NCI-H748 treated with DMSO at 0.1 percent for 48 hours (cell line): ENCODE data around the gene BABAM1.
"Not testable (repeated sequence)": the region's sequence is repeated elsewhere in the genome, so short reads cannot be mapped to it uniquely, and the experiment has no call there.

Experiments
- DNase-seq: peaks from one replicate; lab custom pipeline; 2025; lab: John Stamatoyannopoulos, UW

BABAM1 gene

GRCh38 chr19:17275441-17276175 is 8.4 kb downstream of the BABAM1 start:
- DNase-seq = no peak

- DNase-seq = no peak
Observed at GRCh38 chr19:17279436-17279835, 12.2 kb downstream of the BABAM1 start.

GRCh38 chr19:17281391-17282304 is 14.4 kb downstream of the BABAM1 start, which contains the start of gene ANKLE1:
Gene ANKLE1, plus strand, starts transcription at chr19:17281901. Its CDS starts 20 bp downstream, at chr19:17281921.
- DNase-seq = no peak

GRCh38 chr19:17282488-17283125 is 15.4 kb downstream of the BABAM1 start:
- peak; percentile 48 for DNase-seq

GRCh38 chr19:17283504-17283996 is 16.3 kb downstream of the BABAM1 start:
- no peak for DNase-seq

- no peak for DNase-seq
Observed at GRCh38 chr19:17285415-17286135, 18.3 kb downstream of the BABAM1 start.

GRCh38 chr19:17286263-17286662 is 19.0 kb downstream of the BABAM1 start:
- DNase-seq = no peak

- DNase-seq = no peak
Observed at GRCh38 chr19:17286752-17287151, 19.5 kb downstream of the BABAM1 start.

GRCh38 chr19:17289489-17289888 is 22.2 kb downstream of the BABAM1 start:
- DNase-seq = no peak

- DNase-seq = no peak
Observed at GRCh38 chr19:17292301-17293074, 25.2 kb downstream of the BABAM1 start.

- DNase-seq = no peak
Observed at GRCh38 chr19:17293605-17294004, 26.4 kb downstream of the BABAM1 start.

- no peak for DNase-seq
Observed at GRCh38 chr19:17294051-17294891, 27.0 kb downstream of the BABAM1 start.

- not testable (repeated sequence) for DNase-seq
Observed at GRCh38 chr19:17295551-17295950, 28.3 kb downstream of the BABAM1 start.

GRCh38 chr19:17296273-17296672 is 29.0 kb downstream of the BABAM1 start:
- DNase-seq = no peak

GRCh38 chr19:17296976-17297375 is 29.7 kb downstream of the BABAM1 start:
- no peak for DNase-seq

- no peak for DNase-seq
Observed at GRCh38 chr19:17300992-17301619, 33.9 kb downstream of the BABAM1 start.

- DNase-seq = no peak
Observed at GRCh38 chr19:17302391-17303166, 35.3 kb downstream of the BABAM1 start.

GRCh38 chr19:17303167-17303939 is 36.1 kb downstream of the BABAM1 start, which contains the start of gene ABHD8:
Gene ABHD8, minus strand, starts transcription at chr19:17303425. Its CDS starts 1,809 bp downstream, at chr19:17301616.
- peak; percentile 74 for DNase-seq
